ENCODE results near the gene ABHD10. TPM values are rescaled to one million over a fixed set of nuclear protein-coding genes. Genes with fewer than 3 reads are reported as not detected.

The ABHD10 gene
- total RNA-seq, 1 experiment from 2014 or later, result 45.0 TPM

DNA sequence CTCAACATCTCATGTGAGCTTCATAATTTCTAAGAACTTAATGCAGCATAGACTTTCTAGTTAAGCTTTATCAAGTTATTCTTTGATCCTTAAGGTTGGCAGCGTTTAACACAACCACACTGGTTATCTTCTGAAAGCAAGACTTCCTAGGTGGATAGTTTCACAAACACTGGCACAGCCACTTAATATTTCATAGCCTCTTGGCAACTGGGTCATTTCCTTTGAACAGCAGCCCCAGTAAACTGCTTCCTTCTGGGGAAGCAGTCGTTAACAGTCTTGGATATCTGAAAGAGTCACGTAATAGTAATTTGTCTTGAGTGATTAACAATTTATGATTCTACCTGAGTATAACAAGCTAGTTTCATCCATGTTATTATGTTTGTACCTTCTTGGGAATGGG is 45.9 kb upstream of the ABHD10 start:
- Histone ChIP-seq H3K27ac (ENCODE audit: low read length) (no peak overlapping the region), H3K4me3 (ENCODE audit: low read length) (no peak overlapping the region), H3F3A (ENCODE audit: low read length, unreplicated experiment) (peaks cover 9% of the 10 kb centered on the region), H3K9me2 (replicated peaks; ENCODE audit: low read length) (no peaks in the 10 kb centered on the region), H3K9me3 (ENCODE audit: low read length) (no peaks in the 10 kb centered on the region), H3K9ac (ENCODE audit: low read length) (no peak overlapping the region), H3K4me2 (ENCODE audit: low read length) (no peak overlapping the region), H4K20me1 (ENCODE audit: low read length) (no peaks in the 10 kb centered on the region), H3K27me3 (ENCODE audit: low read length) (no peaks in the 10 kb centered on the region), H3K4me1 (ENCODE audit: insufficient read depth, low read length) (peaks cover 31% of the 10 kb centered on the region), H2AFZ (ENCODE audit: low read length) (no peak overlapping the region), H3K79me2 (ENCODE audit: low read length) (peaks cover 37% of the 10 kb centered on the region), H3K36me3 (ENCODE audit: low read depth, low read length) (peaks cover 57% of the 10 kb centered on the region)
- ATAC-seq (no peak), DNase-seq (no peak)
- no TSS peak for BruUV-seq (replicated peaks)
- TF ChIP-seq EZH2 (IDR thresholded peaks at IDR 0.05; ENCODE audit: low read length, unreplicated experiment) (no peak), EZH2phosphoT487 (IDR thresholded peaks at IDR 0.05; ENCODE audit: borderline replicate concordance, low read length) (no peak)
- TF ChIP-seq, protein P1, sequence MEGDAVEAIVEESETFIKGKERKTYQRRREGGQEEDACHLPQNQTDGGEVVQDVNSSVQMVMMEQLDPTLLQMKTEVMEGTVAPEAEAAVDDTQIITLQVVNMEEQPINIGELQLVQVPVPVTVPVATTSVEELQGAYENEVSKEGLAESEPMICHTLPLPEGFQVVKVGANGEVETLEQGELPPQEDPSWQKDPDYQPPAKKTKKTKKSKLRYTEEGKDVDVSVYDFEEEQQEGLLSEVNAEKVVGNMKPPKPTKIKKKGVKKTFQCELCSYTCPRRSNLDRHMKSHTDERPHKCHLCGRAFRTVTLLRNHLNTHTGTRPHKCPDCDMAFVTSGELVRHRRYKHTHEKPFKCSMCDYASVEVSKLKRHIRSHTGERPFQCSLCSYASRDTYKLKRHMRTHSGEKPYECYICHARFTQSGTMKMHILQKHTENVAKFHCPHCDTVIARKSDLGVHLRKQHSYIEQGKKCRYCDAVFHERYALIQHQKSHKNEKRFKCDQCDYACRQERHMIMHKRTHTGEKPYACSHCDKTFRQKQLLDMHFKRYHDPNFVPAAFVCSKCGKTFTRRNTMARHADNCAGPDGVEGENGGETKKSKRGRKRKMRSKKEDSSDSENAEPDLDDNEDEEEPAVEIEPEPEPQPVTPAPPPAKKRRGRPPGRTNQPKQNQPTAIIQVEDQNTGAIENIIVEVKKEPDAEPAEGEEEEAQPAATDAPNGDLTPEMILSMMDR (conservative IDR thresholded peaks at IDR 0.05; ENCODE audit: low read depth, low read length), result no peak
- intact Hi-C loops (cut with micrococcal nuclease), result no loop called here
- CTCF ChIA-PET, result interaction anchor here (0.6 kb wide), 1 partner anchor 357 kb away, joined by 3 read pairs; no protein-coding TSS in a partner anchor
- POLR2A ChIA-PET (ENCODE audit: unreplicated experiment), result no interaction called here

DNA sequence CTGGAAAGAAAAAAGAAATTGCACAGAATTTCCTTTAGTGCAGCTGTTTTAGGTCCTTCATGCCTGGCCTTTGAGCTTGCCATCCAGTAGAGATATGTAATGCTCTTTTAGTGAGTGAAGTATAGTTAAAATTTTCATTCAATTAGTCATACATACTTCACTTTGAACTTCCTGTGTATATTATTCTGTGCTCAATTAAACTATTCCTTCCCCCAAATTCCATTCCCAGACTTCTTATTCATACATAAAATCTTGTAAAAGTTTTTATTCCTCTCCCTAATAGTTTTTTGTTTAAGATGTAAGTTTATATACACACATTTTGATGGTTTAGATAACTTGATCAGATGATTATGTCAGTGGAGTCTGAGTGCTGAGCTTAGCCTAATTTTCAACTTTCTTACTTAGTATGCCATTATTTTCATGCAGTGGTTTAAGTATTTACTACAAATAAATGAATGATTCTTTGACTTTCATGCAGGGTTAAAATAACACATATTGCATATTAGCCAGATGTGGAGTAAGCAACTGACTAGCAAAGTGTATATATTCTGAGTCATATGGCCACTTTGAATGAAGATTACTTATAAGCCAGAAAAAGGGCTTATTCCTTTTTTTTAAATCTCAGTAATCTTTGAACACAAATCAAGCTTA is 42.5 kb upstream of the ABHD10 start:
- peaks cover 45% of the 10 kb centered on the region for H3K4me1 ChIP-seq (ENCODE audit: insufficient read depth, low read length)
- H3K79me2 ChIP-seq (ENCODE audit: low read length), result peaks cover 18% of the 10 kb centered on the region; the same call in 1 of the 2 replicates
- H2AFZ ChIP-seq (ENCODE audit: low read length), result no peak overlapping the region
- intact Hi-C loops (cut with micrococcal nuclease), result loop anchor here (1.0 to 2.0 kb wide), 3 partner anchors 20 to 33 kb away; no protein-coding TSS in a partner anchor
- no peaks in the 10 kb centered on the region for H3K9me2 ChIP-seq (replicated peaks; ENCODE audit: low read length)
- H3K4me3 ChIP-seq (ENCODE audit: low read length), result peak overlapping the region; percentile 18; the same call in 1 of the 2 replicates
- peak overlapping the region; percentile 89 for H3K27ac ChIP-seq (ENCODE audit: low read length)
- peak overlapping the region; percentile 58 for H3K9ac ChIP-seq (ENCODE audit: low read length)
- H4K20me1 ChIP-seq (ENCODE audit: low read length), result no peaks in the 10 kb centered on the region
- peaks cover 9% of the 10 kb centered on the region for H3F3A ChIP-seq (ENCODE audit: low read length, unreplicated experiment)
- POLR2A ChIA-PET (ENCODE audit: unreplicated experiment), result interaction anchor here (0.6 to 1.1 kb wide), 2 partner anchors 76 to 197 kb away, joined by 3 to 6 read pairs; no protein-coding TSS in a partner anchor
- ATAC-seq (peak; percentile 94), DNase-seq (peak; percentile 89)
- H3K4me2 ChIP-seq (ENCODE audit: low read length), result peak overlapping the region; percentile 61
- H3K9me3 ChIP-seq (ENCODE audit: low read length), result no peaks in the 10 kb centered on the region
- CTCF ChIA-PET, result interaction anchor here (0.5 to 1.3 kb wide), 6 partner anchors 19 to 220 kb away, joined by 3 to 9 read pairs (median 4); no protein-coding TSS in a partner anchor
- no TSS peak for BruUV-seq (replicated peaks)
- H3K36me3 ChIP-seq (ENCODE audit: low read depth, low read length), result peaks cover 62% of the 10 kb centered on the region
- TF ChIP-seq, protein P1 (conservative IDR thresholded peaks at IDR 0.05; ENCODE audit: low read depth, low read length), result no peak
- TF ChIP-seq EZH2phosphoT487 (IDR thresholded peaks at IDR 0.05; ENCODE audit: borderline replicate concordance, low read length) (no peak), EZH2 (IDR thresholded peaks at IDR 0.05; ENCODE audit: low read length, unreplicated experiment) (no peak)
- no peaks in the 10 kb centered on the region for H3K27me3 ChIP-seq (ENCODE audit: low read length)

Measured in PC-3 (cell line).